GM13977 (cell line): ENCODE data around the gene TPTE2.

ENCODE experiments used
- DNase-seq: peaks from one replicate; pipeline ENCODE4 v3.0.0; 2012; ENCODE audit warnings: low spot score
- in situ Hi-C: fragments of 300-500 bp; cut with MboI; formaldehyde crosslinking; loops from one replicate; pipeline ENCODE4 v1.12.0; 2022; ENCODE audit warnings: low sequenced_read_pairs, low pct_unique_long_range_greater_than_20kb, mixed read lengths, inconsistent platforms; ENCODE audit not compliant: unreplicated experiment
- TF ChIP-seq, protein P1 (sequence below): IDR thresholded peaks from 2 replicates; pipeline ENCODE4 v1.5.1; 2012; ENCODE audit warnings: mild to moderate bottlenecking, control low read depth; ENCODE audit not compliant: insufficient read depth; ENCODE audit errors: extremely low read depth, missing control alignments

The TPTE2 gene

DNA sequence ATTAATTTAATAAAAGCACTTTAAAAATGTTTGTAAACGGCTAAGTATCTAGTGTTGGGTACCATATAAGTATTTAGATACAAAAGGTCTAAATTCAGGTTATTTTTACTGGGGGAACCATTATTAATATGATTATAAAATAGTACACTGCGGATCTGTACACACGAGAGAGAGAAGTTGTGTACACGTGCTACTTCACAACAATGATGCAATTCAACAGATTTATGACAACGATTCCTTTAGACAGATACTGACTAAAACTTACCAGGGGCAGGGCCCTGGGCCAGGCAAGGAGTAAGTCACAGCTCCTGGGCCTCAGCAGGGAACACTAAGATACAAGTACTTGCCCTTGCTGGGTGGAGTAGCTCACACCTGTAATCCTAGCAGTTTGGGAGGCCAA, 29.1 kb upstream of the TPTE2 start:
- TF ChIP-seq, protein P1, sequence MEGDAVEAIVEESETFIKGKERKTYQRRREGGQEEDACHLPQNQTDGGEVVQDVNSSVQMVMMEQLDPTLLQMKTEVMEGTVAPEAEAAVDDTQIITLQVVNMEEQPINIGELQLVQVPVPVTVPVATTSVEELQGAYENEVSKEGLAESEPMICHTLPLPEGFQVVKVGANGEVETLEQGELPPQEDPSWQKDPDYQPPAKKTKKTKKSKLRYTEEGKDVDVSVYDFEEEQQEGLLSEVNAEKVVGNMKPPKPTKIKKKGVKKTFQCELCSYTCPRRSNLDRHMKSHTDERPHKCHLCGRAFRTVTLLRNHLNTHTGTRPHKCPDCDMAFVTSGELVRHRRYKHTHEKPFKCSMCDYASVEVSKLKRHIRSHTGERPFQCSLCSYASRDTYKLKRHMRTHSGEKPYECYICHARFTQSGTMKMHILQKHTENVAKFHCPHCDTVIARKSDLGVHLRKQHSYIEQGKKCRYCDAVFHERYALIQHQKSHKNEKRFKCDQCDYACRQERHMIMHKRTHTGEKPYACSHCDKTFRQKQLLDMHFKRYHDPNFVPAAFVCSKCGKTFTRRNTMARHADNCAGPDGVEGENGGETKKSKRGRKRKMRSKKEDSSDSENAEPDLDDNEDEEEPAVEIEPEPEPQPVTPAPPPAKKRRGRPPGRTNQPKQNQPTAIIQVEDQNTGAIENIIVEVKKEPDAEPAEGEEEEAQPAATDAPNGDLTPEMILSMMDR = no peak
- in situ Hi-C loops = loop anchor here (25.0 kb wide), 1 partner anchor 97 kb away; no protein-coding TSS in a partner anchor
- DNase-seq = no peak

DNA sequence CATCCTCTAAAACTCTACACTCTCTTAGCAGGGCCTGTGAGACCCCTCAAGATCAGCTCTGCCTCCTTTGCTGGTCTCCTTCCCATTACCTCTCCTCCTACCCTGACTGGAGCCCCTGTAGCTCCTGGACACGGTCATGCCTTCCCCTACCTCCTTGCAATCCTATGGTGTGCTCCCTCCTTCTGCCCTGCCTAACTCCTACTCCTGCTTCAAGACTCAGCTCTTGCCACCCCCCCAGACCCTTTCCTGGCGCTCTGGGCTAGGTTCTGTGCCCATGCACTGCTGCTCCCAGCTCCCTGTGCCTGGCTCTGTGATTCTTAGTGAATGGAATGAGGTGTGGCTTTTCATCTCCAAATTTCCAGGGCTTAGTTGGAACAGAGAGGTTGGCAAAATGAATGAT, 28.0 kb upstream of the TPTE2 start:
- TF ChIP-seq, protein P1 = no peak
- in situ Hi-C loops = loop anchor here (25.0 kb wide), 1 partner anchor 98 kb away; no protein-coding TSS in a partner anchor

DNA sequence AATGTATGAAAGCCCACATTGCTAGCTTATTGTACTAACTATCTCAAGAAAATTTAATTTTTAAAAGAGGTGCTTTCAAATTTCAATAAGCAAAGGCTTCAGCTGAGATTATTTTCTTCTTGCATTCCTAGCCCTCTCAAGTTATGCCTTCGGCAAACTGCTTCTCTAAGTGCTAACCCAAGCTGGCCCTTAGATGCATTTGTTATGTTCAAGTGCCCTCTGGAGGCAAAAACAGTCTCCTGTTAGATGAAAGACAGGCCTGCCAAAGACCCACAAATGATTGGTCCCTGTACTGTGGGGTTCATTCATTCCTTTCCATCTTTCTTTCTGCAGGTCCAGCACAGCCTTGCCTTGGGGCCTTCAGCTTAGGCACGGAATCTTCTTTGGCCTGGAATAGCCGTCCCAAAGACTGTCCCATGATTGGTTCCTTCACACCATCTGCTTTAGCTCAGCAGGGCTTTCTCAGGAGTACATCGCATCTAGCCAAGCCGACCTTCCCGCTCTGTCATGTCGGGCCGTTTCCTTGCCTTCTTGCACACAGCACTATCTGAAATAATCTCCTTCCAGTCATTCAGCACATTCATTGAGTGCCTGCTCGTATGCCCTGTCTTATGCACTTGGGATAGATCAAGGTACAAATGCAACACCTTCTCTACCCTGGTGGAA, 26.4 kb upstream of the TPTE2 start:
- peak; percentile 46 for DNase-seq
- TF ChIP-seq, protein P1 = peak; percentile 72
- in situ Hi-C loops = loop anchor here (25.0 kb wide), 1 partner anchor 100 kb away; no protein-coding TSS in a partner anchor

More for the DNA sequence above, 28.0 kb upstream of the TPTE2 start:
- DNase-seq = no peak

DNA sequence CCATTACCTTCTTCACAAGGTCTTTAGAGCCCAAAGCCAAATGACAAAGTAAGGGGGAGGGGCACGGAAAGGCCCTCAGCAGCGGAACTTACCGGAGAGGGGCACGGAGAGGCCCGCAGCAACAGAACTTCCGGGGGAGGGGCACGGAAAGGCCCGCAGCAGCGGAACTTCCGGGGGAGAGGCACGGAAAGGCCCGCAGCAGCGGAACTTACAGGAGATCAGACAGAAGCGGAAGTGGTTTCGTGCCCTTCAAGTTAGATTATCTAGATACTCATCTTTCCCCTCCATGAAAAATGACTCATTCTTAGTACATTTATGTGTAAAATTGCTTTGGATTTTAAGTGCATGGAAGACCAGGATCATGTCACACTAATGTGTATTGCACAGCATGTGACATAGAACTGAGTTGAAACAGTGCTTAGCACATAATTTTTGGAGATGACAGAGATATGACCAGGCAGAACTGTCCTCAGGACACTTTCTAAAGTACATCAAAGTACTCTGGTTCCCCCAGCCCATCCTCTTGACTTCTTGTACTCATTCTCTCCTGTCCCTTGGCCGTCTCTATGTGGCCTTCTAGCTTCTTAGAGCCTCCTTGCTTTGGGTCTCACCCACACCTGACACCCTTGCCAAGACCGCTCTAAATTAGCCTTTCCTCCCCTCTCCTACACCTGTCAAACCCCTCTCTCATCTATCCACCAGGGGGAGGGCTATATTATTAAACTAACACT, 25.7 kb upstream of the TPTE2 start:
- DNase-seq = peak; percentile 63
- TF ChIP-seq, protein P1 = peak; percentile 31
- in situ Hi-C loops = loop anchor here (25.0 kb wide), 1 partner anchor 100 kb away; no protein-coding TSS in a partner anchor

DNA sequence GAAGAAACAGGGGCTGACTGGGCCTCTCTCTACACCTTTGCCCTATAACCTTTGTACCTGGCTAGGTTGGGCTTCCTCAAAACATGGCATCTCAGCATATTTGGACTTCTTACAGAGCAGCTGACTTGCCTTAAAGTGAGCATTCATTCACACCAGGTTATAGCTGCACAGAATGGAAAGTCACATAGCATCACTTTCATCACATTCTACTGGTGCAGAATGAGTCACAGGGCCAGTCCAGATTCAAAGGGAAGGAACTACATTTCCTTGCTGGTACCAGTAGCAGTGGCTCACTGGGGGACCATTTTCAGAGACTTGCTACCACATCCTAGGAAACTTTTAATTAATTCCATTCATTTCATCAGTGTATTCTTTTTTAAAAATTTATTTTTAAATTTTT, 20.3 kb upstream of the TPTE2 start:
- in situ Hi-C loops = loop anchor here (25.0 kb wide), 1 partner anchor 106 kb away; no protein-coding TSS in a partner anchor
- no peak for DNase-seq
- TF ChIP-seq, protein P1 = no peak

DNA sequence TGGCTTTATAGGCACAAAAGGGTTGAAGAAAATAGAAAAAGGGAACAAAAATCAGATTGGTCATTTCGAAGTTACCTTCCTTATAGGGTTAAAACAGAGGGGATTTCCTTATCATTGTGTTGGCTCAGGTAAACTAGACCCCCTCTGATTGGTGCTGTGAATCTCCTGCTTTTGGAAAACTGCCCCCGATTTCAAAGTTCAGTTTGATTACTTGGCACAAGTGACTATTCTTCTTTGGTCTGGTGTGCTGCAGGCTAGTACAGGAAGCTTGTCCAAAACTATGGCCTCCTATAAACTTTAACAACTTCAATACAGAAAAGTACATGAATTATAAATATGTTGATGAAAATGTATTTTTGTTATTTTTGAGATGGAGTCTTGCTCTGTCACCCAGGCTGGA, 13.9 kb upstream of the TPTE2 start:
- in situ Hi-C loops = loop anchor here (25.0 kb wide), 1 partner anchor 112 kb away; no protein-coding TSS in a partner anchor
- TF ChIP-seq, protein P1 = no peak
- DNase-seq = no peak
